Calu3 (cell line): Measurements from ENCODE around the gene PCSK1. TPM values are rescaled to one million over a fixed set of nuclear protein-coding genes. Genes with fewer than 3 reads are reported as not detected.

Source experiments
- BruUV-seq: library from RNA; stranded (reverse); fragments of 400-500 nt; replicated peaks from 2 replicates; lab custom pipeline; 2021; lab: Mats Ljungman, UMichigan
- CTCF ChIA-PET: fragments of 300-600 bp; sonication (Branson Sonifier 250); formaldehyde crosslinking; loops from one replicate; lab custom pipeline; 2022; ENCODE audit warnings: antibody characterized with exemption; lab: Charles Lee
- DNase-seq: peaks from one replicate; pipeline ENCODE4 v3.0.0; 2022
- H3K27ac Mint-ChIP-seq: one replicate; pipeline ENCODE4 v1.8.0; 2022; ENCODE audit warnings: mixed read lengths; ENCODE audit not compliant: unreplicated experiment
- H3K27me3 Mint-ChIP-seq: one replicate; pipeline ENCODE4 v1.8.0; 2022; ENCODE audit warnings: mixed read lengths; ENCODE audit not compliant: unreplicated experiment
- H3K36me3 Mint-ChIP-seq: one replicate; pipeline ENCODE4 v1.8.0; 2022; ENCODE audit warnings: mild to moderate bottlenecking, moderate library complexity, mixed read lengths; ENCODE audit not compliant: insufficient read depth, unreplicated experiment
- H3K4me1 Mint-ChIP-seq: one replicate; pipeline ENCODE4 v1.8.0; 2022; ENCODE audit warnings: mild to moderate bottlenecking, low read depth, mixed read lengths; ENCODE audit not compliant: unreplicated experiment
- H3K4me3 Mint-ChIP-seq: one replicate; pipeline ENCODE4 v1.8.0; 2022; ENCODE audit warnings: mild to moderate bottlenecking, low read depth, moderate library complexity, mixed read lengths; ENCODE audit not compliant: unreplicated experiment
- H3K9me3 Mint-ChIP-seq: one replicate; pipeline ENCODE4 v1.8.0; 2022; ENCODE audit warnings: low read depth, mixed read lengths; ENCODE audit not compliant: unreplicated experiment
- CTCF ChIP-seq: fragments of 200-600 bp; IDR thresholded peaks from one replicate; pipeline ENCODE4 v1.8.0; 2022; ENCODE audit warnings: antibody characterized with exemption; ENCODE audit not compliant: unreplicated experiment
- intact Hi-C: fragments of 100-400 bp; cut with micrococcal nuclease; formaldehyde crosslinking; loops from one replicate; pipeline ENCODE4 v1.10.0; 2022; ENCODE audit not compliant: unreplicated experiment
- total RNA-seq: library from RNA; stranded (reverse); gene quantifications from 2 replicates; pipeline ENCODE4 v1.2.3, GENCODE V29; 2022

PCSK1 gene
- total RNA-seq, 1 experiment from 2014 or later: not detected

GRCh38 chr5:96342581-96342980, 90.5 kb downstream of the PCSK1 start:
- CTCF ChIA-PET: interaction anchor here (0.8 kb wide), 1 partner anchor 318 kb away, joined by 3 read pairs; no protein-coding TSS in a partner anchor
- TF ChIP-seq CTCF: no peak
- no TSS peak for BruUV-seq
- Mint-ChIP-seq H3K27ac (no peak overlapping the region), H3K4me1 (peaks cover 19% of the 10 kb centered on the region), H3K27me3 (no peaks in the 10 kb centered on the region), H3K9me3 (no peaks in the 10 kb centered on the region), H3K36me3 (no peaks in the 10 kb centered on the region), H3K4me3 (no peak overlapping the region)
- DNase-seq: no peak
- intact Hi-C loops: loop anchor here (10.0 kb wide), 1 partner anchor 402 kb away; no protein-coding TSS in a partner anchor

Other genes starting within 250 kb of the PCSK1 start
- gene CAST, start 229.1 kb upstream of the PCSK1 start, total RNA-seq: 342 and 395 TPM in 2 replicates